ENCODE data around the gene DENND5A. TPM values are rescaled to one million over a fixed set of nuclear protein-coding genes. Genes with fewer than 3 reads are reported as not detected.
A peak's percentile ranks its signal among the peaks of the same experiment; 100 is the strongest.
"Not testable (repeated sequence)": the region's sequence is repeated elsewhere in the genome, so short reads cannot be mapped to it uniquely, and the experiment has no call there.

Gene DENND5A
- total RNA-seq, 8 experiments from 2014 or later, result 52.7 to 107 (median 78.1) TPM

DNA sequence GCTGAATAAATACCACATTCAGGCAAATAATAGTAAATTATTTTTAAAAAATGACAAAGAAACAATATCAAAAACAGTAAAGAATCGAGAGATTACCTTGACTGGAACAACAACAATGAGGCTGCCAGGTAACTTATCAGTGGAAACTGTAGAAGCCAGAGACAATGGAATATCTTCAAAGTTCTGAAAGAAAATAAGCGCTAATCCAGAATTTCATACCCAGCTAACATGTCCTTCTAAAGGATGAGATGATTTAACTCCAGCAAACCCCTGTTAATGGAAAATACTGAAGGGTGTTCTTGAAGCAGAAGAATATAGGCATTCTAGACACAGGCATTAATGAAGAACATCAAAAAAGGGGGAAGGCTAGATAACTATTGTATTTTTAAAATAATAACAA is 153.1 kb downstream of the DENND5A start:
- Histone ChIP-seq H3K4me1 (replicated peaks in 1 of 2) (no peaks in the 10 kb centered on the region), H3K4me3 (no peak overlapping the region), H3K27ac (no peak overlapping the region)
- no peak for ATAC-seq (replicated peaks in 6 of 8)
- in situ Hi-C loops (cut with MboI; ENCODE audit: low pct_unique_long_range_greater_than_20kb in 2 of 9, low sequenced_read_pairs in 9 of 9, unreplicated experiment in 9 of 9), result no loop called here
- 90 to 100% (median 92%) methylated on average over 2 of the region's 2 CpGs; no CpG with 5 or more reads in 1 of the 10 experiments for WGBS, 10 experiments

DNA sequence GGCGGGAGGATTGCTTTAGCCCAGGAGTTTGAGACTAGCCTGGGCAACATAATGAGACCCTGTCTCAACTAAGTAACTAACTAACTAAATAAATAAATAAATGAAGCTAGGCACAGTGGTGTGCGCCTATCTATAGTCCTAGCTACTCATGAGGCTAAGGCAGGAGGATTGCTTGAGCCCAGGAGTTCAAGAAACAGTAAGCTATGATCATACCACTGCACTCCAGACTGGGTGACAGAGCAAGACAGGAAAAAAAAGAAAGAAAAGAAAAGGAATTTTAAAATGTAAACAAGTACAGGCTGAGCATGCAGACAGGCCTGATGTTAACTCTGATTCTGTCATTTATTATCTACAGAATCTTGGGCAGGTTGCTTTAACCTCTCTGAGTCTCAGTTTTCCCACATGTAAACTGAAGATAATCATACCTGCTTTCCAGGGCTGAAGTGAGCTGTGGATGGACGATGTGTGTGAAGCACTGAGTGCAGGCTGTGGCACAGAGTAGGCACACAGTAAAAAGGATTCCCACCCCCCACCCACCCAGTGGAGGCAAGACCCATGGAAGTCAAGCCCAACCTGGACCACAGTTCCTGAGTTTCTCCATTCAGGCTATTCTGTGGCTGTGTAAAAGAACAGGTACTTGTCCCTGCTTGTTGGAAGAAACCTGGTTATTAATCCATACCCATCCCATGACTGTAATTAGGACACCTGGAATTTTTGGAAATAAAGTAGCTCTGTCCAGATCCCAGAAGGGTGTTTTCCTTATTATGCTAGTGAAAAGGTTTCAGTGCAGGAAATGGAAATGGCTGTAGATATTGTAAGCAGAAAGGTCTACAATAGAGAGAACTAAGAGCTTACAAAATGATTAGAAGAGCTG is 155.1 kb downstream of the DENND5A start:
- ATAC-seq (replicated peaks in 6 of 8), result no peak
- H3K27ac ChIP-seq, result no peak overlapping the region
- no peak overlapping the region for H3K4me3 ChIP-seq
- no peaks in the 10 kb centered on the region for H3K4me1 ChIP-seq (replicated peaks in 1 of 2)
- 83 to 100% (median 94%) methylated on average over 2 to 3 of the region's 3 CpGs; no CpG with 5 or more reads in 2 of the 10 experiments for WGBS, 10 experiments
- in situ Hi-C loops (cut with MboI; ENCODE audit: low pct_unique_long_range_greater_than_20kb in 2 of 9, low sequenced_read_pairs in 9 of 9, unreplicated experiment in 9 of 9), result no loop called here

DNA sequence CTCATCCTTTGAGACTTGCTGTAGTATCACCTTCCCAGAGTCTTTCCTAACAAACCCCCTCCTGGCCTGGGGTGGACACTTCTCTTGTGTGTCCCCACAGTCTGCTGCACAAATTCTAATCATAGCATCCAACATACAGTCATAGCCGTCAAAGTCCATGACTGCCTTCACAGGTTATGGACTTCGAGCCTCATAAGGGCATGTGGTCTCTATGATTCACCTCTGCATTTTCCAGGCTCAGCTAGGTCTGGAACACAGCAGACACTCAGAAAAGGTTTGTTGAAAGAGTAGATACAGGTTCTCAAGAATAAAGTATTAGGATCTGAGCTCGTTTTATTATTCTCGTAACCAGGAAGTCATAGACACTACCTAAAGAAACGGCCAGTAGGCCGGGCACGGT is 160.6 kb downstream of the DENND5A start:
- no peaks in the 10 kb centered on the region for H3K4me1 ChIP-seq (replicated peaks in 1 of 2)
- ATAC-seq (replicated peaks in 6 of 8), result no peak
- H3K4me3 ChIP-seq, result no peak overlapping the region
- no peak overlapping the region for H3K27ac ChIP-seq
- 88 to 100% (median 100%) methylated on average over 1 to 5 of the region's 7 CpGs; no CpG with 5 or more reads in 3 of the 10 experiments for WGBS, 10 experiments
- in situ Hi-C loops (cut with MboI; ENCODE audit: low pct_unique_long_range_greater_than_20kb in 2 of 9, low sequenced_read_pairs in 9 of 9, unreplicated experiment in 9 of 9), result no loop called here

DNA sequence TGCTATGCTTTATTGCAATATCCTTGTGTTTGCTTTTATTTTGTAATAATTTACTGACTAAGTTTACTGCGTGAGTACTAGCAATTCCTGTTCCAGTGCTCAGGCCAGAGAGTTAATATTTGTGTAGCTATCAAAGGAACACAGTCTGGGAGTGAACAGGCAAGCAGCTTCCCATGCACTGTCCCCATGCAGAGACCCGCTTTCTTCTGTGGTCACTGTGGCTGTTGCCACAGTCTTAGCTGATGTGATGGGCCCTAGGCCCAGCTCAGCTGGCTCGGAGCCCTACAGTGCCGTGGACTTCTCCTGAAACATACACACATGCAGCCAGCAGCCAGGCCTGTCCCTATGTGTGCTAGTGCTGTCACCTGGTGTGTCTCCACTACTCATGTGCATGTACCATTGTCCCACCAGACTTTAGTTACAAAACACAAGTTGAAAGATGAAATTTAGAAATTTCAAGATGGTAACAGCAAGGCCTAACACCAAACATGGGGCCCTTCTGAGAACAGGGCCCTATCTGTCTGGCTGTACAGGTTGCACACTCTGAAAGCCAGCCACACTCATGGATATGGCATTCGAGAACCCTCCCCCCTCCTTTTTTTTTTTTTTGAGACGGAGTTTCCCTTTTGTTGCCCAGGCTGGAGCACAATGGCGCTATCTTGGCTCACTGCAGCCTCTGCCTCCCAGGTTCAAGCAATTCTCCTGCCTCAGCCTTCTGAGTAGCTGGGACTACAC is 161.4 kb downstream of the DENND5A start:
- no peak overlapping the region for H3K4me3 ChIP-seq
- in situ Hi-C loops (cut with MboI; ENCODE audit: low pct_unique_long_range_greater_than_20kb in 2 of 9, low sequenced_read_pairs in 9 of 9, unreplicated experiment in 9 of 9), result no loop called here
- H3K4me1 ChIP-seq (replicated peaks in 1 of 2), result no peaks in the 10 kb centered on the region
- no peak overlapping the region for H3K27ac ChIP-seq
- 60 to 100% (median 100%) methylated on average over 1 to 5 of the region's 7 CpGs; no CpG with 5 or more reads in 2 of the 10 experiments for WGBS, 10 experiments
- peak in 1 of 8 experiments; percentile 96 for ATAC-seq (replicated peaks in 6 of 8)

GRCh38 chr11:9099617-9100016 is 165.5 kb downstream of the DENND5A start:
- in situ Hi-C loops (cut with MboI; ENCODE audit: low pct_unique_long_range_greater_than_20kb in 2 of 9, low sequenced_read_pairs in 9 of 9, unreplicated experiment in 9 of 9), result no loop called here
- Histone ChIP-seq H3K4me3 (no peak overlapping the region), H3K27ac (no peak overlapping the region), H3K4me1 (replicated peaks in 1 of 2) (no peaks in the 10 kb centered on the region)
- no peak for ATAC-seq (replicated peaks in 6 of 8)
- 61 to 100% (median 88%) methylated on average over 1 to 4 of the region's 4 CpGs; no CpG with 5 or more reads in 3 of the 10 experiments for WGBS, 10 experiments

- WGBS, 10 experiments, result 28 to 100% (median 56%) methylated on average over 1 to 2 of the region's 2 CpGs; no CpG with 5 or more reads in 7 of the 10 experiments
- H3K27ac ChIP-seq; H3K4me3 ChIP-seq; ATAC-seq (replicated peaks in 6 of 8); H3K4me1 ChIP-seq (replicated peaks in 1 of 2); in situ Hi-C loops (cut with MboI; ENCODE audit: low pct_unique_long_range_greater_than_20kb in 2 of 9, low sequenced_read_pairs in 9 of 9, unreplicated experiment in 9 of 9): not testable (repeated sequence)
These were observed 166.7 kb downstream of the DENND5A start for GRCh38 chr11:9098455-9098854.

DNA sequence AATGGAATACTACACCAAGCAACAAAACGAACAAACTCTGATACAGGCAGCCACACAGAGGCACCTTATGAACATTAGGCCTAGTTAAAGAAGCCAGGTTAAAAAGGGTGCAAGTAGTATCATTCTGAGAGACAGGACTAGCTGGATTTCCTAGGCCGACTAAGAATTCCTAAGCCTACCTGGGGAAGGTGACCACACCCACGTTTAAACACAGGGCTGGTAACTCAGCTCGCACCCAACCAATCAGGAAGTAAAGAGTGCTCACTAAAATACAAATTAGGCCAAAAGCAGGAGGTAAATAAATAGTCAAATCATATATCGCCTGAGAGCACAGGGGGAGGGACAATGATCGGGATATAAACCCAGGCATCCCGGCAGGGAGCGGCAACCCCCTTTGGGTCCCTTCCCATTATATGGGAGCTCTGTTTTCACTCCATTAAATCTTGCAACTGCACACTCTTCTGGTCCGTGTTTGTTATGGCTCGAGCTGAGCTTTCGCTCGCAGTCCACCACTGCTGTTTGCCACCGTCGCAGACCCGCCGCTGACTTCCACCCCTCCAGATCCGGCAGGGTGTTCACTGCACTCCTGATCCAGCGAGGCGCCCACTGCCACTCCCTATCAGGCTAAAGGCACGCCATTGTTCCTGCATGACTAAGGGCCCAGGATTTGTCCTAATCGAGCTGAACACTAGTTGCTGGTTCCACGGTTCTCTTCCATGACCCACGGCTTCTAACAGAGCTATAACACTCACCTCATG is 167.8 kb downstream of the DENND5A start:
- ATAC-seq (replicated peaks in 6 of 8); in situ Hi-C loops (cut with MboI; ENCODE audit: low pct_unique_long_range_greater_than_20kb in 2 of 9, low sequenced_read_pairs in 9 of 9, unreplicated experiment in 9 of 9); H3K4me3 ChIP-seq; H3K27ac ChIP-seq: not testable (repeated sequence)
- H3K4me1 ChIP-seq (replicated peaks in 1 of 2), result peaks cover 14 to 15% of the 10 kb centered on the region in 2 donors
- 73 to 100% (median 90%) methylated on average over 3 to 12 of the region's 23 CpGs; no CpG with 5 or more reads in 3 of the 10 experiments for WGBS, 10 experiments

DNA sequence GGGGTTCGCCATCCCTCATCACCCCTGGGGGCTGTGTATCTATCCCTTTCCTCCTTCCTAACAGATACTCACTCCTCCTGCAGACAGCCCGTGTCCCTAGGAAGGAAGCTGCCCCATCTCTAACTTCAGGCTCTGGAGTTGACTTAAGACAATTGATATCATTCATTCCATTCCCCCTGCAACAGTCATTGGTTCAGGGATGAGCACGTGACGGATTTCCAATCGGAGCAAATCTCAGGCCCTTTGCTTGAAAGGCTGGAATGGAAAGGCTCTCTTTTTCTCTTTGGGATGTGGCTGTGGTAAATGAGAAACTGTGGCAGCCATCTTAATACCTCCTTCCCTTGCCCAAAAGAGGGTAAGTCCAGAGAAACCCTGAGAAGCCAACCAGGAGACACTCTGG is 168.7 kb downstream of the DENND5A start:
- no peak overlapping the region for H3K4me3 ChIP-seq
- peaks cover 16 to 17% of the 10 kb centered on the region in 2 donors for H3K4me1 ChIP-seq (replicated peaks in 1 of 2)
- no peak for ATAC-seq (replicated peaks in 6 of 8)
- no peak overlapping the region for H3K27ac ChIP-seq
- 46 to 100% (median 92%) methylated on average over 1 to 5 of the region's 5 CpGs for WGBS, 10 experiments
- in situ Hi-C loops (cut with MboI; ENCODE audit: low pct_unique_long_range_greater_than_20kb in 2 of 9, low sequenced_read_pairs in 9 of 9, unreplicated experiment in 9 of 9), result no loop called here

- Histone ChIP-seq H3K27ac (no peak overlapping the region), H3K4me1 (replicated peaks in 1 of 2) (peaks cover 17 to 19% of the 10 kb centered on the region in 2 donors), H3K4me3 (no peak overlapping the region)
- 28 to 100% (median 89%) methylated on average over 1 to 9 of the region's 12 CpGs; no CpG with 5 or more reads in 5 of the 10 experiments for WGBS, 10 experiments
- no peak for ATAC-seq (replicated peaks in 6 of 8)
- in situ Hi-C loops (cut with MboI; ENCODE audit: low pct_unique_long_range_greater_than_20kb in 2 of 9, low sequenced_read_pairs in 9 of 9, unreplicated experiment in 9 of 9), result no loop called here
These were observed 169.7 kb downstream of the DENND5A start for GRCh38 chr11:9095421-9095820.

- 71 to 100% (median 88%) methylated on average over 1 to 5 of the region's 8 CpGs; no CpG with 5 or more reads in 6 of the 10 experiments for WGBS, 10 experiments
- Histone ChIP-seq H3K4me1 (replicated peaks in 1 of 2) (peaks cover 17 to 19% of the 10 kb centered on the region in 2 donors), H3K27ac (no peak overlapping the region), H3K4me3 (no peak overlapping the region)
- in situ Hi-C loops (cut with MboI; ENCODE audit: low pct_unique_long_range_greater_than_20kb in 2 of 9, low sequenced_read_pairs in 9 of 9, unreplicated experiment in 9 of 9), result no loop called here
- ATAC-seq (replicated peaks in 6 of 8), result no peak
These were observed 170.7 kb downstream of the DENND5A start for GRCh38 chr11:9094420-9094819.

DNA sequence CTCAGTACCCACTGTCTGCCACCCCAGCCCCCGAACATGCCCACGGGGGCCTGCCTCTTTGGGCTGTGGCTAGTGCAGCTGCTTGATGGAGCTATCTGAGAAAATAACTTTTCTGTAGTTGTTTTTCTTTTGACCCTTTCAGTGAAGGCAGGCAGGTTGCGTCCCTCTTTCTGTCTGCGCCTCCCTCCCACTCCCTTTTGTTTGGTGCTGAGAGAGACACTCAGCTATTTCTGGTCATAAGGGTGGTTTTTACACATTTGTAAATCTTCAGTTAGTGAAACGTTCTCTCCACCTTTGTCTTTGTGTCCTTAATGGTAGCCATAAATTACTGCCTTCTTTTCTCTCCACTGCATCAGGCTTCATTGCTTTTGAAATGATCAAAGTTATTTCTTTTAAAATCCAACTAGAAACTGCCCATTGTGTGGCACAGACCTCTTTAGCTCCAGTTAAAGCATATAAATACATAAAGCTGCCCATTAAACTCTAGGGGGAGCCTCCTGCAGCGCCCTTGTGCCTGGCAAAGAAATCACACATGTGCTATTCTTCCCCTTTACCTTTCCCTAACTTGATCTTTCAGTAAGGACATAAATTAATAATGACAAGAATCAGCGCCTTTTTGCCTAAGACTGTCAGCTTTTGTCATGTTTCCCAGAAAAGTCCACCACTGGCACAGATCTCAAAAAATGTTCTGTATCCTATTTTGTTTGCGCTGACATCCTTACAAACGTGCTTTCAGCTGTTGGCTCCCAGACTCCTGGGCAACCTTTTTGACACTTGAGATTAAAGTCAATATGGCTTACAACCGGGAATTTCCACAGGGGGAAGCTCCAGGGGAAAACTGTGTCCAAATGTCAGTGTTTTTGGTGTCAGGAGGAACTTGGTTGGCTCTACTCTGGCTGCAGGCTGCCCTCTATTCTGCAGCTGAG is 172.0 kb downstream of the DENND5A start:
- peaks cover 17 to 19% of the 10 kb centered on the region in 2 donors for H3K4me1 ChIP-seq (replicated peaks in 1 of 2)
- H3K4me3 ChIP-seq, result no peak overlapping the region
- in situ Hi-C loops (cut with MboI; ENCODE audit: low pct_unique_long_range_greater_than_20kb in 2 of 9, low sequenced_read_pairs in 9 of 9, unreplicated experiment in 9 of 9), result no loop called here
- ATAC-seq (replicated peaks in 6 of 8), result peak in 5 of 8 experiments; percentile 55 to 68 (median 58)
- WGBS, 10 experiments, result 11 to 97% (median 41%) methylated on average over 2 to 7 of the region's 10 CpGs; no CpG with 5 or more reads in 1 of the 10 experiments
- H3K27ac ChIP-seq, result no peak overlapping the region

GRCh38 chr11:9092072-9092471 is 173.1 kb downstream of the DENND5A start:
- Histone ChIP-seq H3K27ac (no peak overlapping the region), H3K4me3 (no peak overlapping the region), H3K4me1 (replicated peaks in 1 of 2) (peaks cover 17 to 19% of the 10 kb centered on the region in 2 donors)
- 40% methylated on average over 1 of the region's 4 CpGs; no CpG with 5 or more reads in 9 of the 10 experiments for WGBS, 10 experiments
- in situ Hi-C loops (cut with MboI; ENCODE audit: low pct_unique_long_range_greater_than_20kb in 2 of 9, low sequenced_read_pairs in 9 of 9, unreplicated experiment in 9 of 9), result no loop called here
- ATAC-seq (replicated peaks in 6 of 8), result no peak

All from motor neuron (in vitro differentiated cells).